WI38 (cell line): Measurements from ENCODE around the gene UPF1.

Source experiments
- H3K4me3 ChIP-seq: 2 replicates; pipeline ENCODE4 v1.5.1; 2011; ENCODE audit warnings: low read depth, mild to moderate bottlenecking, control low read depth, low read length
- CTCF ChIP-seq: IDR thresholded peaks from 2 replicates; pipeline ENCODE4 v1.5.1; 2012; ENCODE audit warnings: low read depth, mild to moderate bottlenecking, control low read depth, low read length

Gene UPF1

GRCh38 chr19:18865973-18866799 is 34.4 kb downstream of the UPF1 start:
- no peak overlapping the region for H3K4me3 ChIP-seq
- TF ChIP-seq CTCF, result peak; percentile 98

GRCh38 chr19:18866800-18867123 is 35.0 kb downstream of the UPF1 start:
- no peak for TF ChIP-seq CTCF
- no peak overlapping the region for H3K4me3 ChIP-seq

GRCh38 chr19:18867199-18867598 is 35.4 kb downstream of the UPF1 start:
- H3K4me3 ChIP-seq, result no peak overlapping the region
- TF ChIP-seq CTCF, result no peak

GRCh38 chr19:18867751-18868150 is 36.0 kb downstream of the UPF1 start:
- no peak for TF ChIP-seq CTCF
- H3K4me3 ChIP-seq, result no peak overlapping the region

GRCh38 chr19:18868380-18869022 is 36.7 kb downstream of the UPF1 start:
- no peak for TF ChIP-seq CTCF
- H3K4me3 ChIP-seq, result no peak overlapping the region

- H3K4me3 ChIP-seq, result no peak overlapping the region
- no peak for TF ChIP-seq CTCF
Observed at GRCh38 chr19:18869023-18869618, 37.4 kb downstream of the UPF1 start.
